Measurements from ENCODE around the gene BCL6. TPM values are rescaled to one million over a fixed set of nuclear protein-coding genes. Genes with fewer than 3 reads are reported as not detected.

Gene BCL6
- total RNA-seq, 1 donor from 2014 or later: 24.1 TPM

DNA sequence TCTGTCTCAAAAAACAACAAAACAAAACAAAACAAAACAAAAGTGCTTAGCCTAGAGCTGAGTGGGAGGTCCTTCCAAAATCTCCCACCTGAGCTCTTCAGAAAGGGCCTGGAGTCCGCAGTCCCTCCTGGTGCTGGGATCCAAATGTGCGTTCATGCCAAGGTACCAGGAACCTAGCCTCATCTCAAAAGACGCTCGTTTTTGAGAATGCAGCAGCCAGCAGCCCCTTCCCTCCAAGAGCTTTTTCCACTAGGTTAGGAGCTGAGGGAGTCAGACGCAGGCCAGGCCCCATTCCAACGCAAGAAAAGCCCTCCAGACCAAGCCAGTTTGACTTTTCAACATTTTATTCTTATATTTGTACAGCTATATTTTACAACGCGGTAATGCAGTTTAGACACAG is 24.2 kb downstream of the BCL6 start:
- intact Hi-C loops (cut with micrococcal nuclease): no loop called here

DNA sequence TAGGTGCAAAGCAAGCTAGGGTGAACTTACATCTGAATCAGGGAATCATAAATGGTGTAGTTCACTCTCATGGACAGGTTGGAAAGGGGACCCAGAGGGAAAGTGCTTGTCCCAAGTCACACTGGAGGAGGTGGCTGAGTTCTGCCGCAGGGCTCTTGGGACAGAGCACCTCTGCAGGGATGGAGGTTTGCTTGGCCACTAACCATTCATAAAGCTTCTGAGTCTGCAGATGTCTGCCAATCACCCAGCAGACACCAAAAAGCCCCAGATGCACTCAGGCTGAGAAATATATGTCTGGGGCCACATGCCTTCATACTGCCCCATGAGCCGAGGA is 25.0 kb downstream of the BCL6 start:
- intact Hi-C loops (cut with micrococcal nuclease): no loop called here

DNA sequence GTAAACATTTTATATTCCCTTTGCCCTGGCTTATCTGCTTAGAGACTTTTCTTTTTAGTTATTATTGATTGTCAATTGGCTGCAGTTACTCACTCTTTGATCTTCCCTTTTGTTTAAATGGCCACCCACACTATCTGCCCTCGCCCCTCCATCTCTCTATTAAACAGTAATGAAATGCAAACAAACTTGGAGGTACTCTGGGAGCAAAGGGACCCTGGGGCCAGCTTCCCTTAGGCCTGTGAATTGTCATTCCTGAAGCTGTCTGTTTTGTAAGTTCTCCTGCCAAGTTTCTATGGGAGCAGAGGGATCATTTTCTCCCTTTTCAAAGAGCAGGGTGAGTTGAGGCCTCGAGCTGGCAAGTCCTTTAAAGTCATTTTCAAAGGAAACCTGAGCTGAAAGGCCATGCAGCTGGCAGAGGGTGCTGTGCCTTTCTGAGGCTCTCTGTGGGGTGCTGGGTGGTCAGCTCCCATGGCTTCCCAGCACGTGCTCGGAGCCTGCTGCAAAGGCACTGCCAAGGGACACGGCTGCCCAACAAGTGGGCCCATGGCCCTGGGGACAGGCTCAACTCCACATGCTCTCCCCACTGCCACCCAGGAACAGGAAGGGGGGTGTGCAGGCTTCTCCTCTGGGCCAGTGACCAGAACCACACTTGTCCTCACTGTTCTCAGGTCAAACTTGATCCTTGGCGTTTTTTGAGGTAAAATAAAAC is 25.5 kb downstream of the BCL6 start:
- intact Hi-C loops (cut with micrococcal nuclease): loop anchor here (10.0 kb wide), 1 partner anchor 605 kb away; no protein-coding TSS in a partner anchor

DNA sequence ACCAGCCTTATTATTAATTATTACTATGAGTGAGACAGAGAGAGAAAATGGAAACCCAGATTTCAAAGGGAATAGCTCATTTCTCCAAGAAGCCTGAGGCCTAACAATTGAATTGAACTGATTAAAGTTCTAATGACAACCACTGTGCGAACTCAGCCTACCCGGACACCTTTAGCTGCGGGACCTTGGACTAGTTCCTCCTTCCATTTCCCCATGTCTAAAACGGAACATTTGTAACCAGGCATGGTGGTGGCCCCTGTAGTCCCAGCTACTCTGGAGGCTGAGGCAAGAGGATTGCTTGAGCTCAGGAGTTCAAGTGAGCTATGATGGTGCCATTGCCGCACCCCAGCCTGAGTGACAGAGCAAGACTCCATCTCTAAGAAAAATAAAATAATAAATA is 26.5 kb downstream of the BCL6 start:
- intact Hi-C loops (cut with micrococcal nuclease): loop anchor here (10.0 kb wide), 1 partner anchor 604 kb away; no protein-coding TSS in a partner anchor

DNA sequence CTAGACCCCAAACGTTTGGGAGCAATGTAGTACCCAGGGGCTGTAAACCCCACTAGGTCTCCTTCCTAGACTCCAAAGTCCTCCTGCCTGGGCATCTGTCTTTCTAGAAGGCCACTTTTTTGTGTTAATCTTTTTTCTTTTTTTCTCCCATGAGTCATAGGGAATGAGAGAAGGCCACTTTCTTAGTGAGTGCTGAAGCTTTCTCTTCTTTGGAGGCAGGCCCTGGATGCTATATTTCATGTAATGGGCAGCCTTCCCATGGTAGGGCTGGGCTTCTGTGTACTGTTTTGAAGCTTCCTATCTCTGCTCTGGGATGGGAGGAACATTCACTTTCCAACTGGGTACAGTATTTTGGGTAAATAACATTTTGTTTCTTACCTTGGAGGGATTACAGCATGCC is 27.7 kb downstream of the BCL6 start:
- intact Hi-C loops (cut with micrococcal nuclease): loop anchor here (10.0 kb wide), 1 partner anchor 603 kb away; no protein-coding TSS in a partner anchor

DNA sequence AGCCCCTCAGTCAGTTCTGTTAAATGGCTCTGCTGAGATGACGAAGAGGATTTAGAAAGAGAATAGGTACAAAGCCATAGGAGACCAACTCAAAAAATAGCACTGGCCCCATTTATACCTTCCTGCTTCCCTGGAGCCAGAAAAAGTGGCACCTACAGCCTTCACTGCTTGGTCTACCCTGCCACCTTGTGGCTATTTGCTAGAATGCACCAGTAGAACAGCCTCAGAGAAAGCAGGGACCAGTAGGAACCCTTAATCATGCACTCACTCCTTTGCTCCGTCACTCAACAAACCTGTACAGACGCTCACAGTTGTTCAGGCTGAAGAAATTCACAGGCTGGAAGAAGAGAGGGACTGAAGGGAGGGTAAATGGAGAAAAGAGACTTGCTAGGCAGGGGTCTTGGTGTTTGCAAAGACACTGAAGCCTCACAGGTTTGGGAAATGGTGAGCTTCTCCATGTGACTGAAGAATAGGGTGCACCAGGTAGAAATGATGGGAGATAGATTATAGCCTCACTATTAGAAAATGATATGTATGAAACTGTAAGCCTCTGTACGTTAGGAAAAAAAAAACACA is 30.8 kb downstream of the BCL6 start:
- intact Hi-C loops (cut with micrococcal nuclease): loop anchor here (1.0 to 10.0 kb wide), 8 partner anchors 24 to 600 kb away; partner anchors contain the start of gene RTP4

DNA sequence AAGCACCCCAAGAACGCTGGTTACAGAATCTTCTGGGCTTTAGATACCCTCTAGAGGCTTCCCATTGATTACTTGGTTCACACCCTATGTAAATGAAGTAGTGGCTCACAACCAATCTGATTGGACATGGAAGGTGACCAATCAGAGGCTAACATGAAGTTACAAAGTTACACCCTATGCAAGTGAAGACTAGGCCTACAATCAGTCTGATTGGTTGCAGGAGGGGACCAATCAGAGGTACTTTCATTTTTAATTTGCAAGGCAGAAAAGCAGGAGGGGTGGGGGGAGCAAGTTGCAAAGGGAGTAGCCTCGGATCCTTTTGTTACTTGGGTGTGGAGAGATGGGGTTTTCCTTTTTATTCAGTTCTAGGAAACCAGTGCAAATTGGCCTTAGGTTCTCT is 31.8 kb downstream of the BCL6 start:
- intact Hi-C loops (cut with micrococcal nuclease): loop anchor here (10.0 kb wide), 1 partner anchor 599 kb away; no protein-coding TSS in a partner anchor

DNA sequence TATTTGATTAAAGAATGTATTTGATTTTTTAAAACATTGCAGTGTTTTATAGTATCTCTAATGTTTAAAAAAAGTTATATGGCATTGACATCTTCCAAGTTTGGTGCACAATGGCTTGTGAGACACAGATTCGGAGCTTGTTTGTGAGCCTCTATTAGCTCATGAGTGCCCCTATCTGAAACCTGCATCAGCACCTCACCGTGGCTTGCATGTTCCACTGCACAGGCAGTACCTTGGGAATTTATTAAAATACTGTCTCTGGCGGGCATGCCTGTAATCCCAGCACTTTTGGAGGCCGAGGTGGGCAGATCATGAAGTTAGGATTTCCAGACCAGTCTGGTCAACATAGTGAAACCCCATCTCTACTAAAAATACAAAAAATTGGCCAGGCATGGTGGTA is 36.1 kb downstream of the BCL6 start:
- intact Hi-C loops (cut with micrococcal nuclease): no loop called here

DNA sequence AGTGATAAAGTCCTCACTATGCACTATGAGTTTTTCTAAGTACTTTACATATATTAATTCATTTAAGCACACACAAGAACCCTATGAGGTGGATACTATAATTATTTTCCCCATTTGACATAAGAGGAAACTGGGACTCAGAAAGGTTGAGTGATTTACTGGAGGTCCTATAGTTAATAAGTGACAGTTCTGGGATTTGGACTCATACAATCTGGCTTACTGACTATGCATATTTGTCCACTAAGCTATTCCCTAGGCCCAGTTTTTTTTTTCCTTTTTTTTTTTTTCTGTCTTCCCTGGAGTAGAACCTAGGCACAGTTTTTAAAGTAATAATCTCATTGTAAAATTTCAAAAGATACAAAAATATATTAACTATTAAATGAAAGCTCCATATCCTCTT is 36.6 kb downstream of the BCL6 start:
- intact Hi-C loops (cut with micrococcal nuclease): no loop called here

DNA sequence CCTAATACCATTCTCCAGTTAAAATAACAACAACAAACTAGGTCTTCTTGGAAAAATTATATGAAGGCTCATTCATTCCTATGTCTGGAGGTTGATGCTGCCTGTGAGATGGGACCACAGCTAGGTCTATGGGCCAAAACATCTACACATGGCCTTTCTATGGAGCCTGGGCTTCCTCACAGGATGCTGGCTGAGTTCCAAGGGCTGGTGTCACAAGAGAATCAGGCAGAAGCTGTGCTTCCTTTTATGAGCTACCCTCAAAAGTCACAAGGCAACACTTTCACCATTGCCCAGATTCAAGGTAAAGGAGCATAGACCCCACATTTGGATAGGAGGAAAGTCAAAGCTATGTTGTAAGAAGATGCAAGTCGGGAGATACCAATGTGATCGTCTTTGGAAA is 38.3 kb downstream of the BCL6 start:
- intact Hi-C loops (cut with micrococcal nuclease): no loop called here

DNA sequence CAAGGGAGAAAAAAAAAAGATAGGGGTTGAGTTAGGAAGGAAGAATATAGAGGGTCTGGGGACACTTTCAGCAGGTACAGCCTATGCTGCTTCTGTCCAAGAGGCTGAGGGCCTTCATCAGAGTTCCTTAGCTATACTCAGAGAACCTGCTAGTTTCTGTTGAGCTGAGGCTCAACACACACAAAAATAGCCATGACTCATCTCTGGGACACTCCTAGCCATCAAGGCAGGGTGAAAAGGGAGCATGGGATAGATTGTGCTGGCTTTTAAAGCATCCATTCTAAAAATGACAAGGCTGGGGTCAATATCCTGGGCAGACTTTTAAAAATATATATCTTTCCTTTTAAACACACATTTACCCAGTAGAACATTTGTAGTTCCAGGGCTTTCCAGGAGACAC is 40.1 kb downstream of the BCL6 start:
- intact Hi-C loops (cut with micrococcal nuclease): no loop called here

DNA sequence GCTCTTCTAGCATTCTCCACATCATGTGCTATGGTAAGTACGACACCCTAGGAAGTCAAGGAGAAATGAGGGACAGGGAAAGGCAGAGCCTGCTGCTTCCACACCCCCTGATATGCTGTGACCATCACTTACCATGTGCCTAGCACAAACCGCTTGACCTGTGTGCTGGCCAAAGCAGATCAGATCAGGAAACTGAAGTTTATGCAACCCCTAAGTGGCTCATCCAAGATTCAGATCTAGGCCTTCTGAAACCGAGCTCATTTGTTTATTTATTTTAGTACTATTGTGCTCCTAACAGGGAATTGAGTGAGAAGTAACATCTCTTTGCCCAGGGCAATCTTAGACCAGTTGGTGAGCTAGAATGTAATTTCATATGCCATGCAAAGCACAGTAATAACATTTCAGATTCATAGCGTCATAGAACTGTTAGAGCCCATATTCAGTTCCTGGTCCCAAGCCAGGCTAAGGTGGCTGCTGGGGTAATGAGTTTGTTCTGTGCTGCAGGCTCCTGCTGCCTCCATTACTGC is 42.7 kb downstream of the BCL6 start, which contains the start of gene RTP2:
Gene RTP2, minus strand, starts transcription at position 51 of the 527 bp plus-strand sequence. CDS start 429 bp downstream, outside the sequence.
- intact Hi-C loops (cut with micrococcal nuclease): no loop called here

DNA sequence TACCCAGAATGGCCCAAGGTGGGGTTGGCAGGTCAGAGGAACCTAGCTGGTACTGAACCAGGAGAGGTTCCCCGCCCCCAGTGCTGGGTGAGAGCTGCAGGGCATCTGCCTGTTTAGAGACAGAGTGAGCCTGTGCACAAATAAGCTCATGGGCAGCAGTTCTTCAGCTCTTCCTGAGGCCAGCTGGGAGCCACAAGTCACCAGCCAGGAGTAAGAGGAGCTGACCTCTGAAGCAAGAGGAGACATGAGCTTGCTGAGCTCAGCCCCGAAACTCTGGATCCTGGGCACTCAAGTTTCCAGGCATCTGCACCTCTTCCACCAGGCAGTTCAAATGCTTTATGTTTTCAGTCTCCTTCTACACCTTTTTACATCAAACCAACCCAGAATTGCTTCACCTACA is 45.0 kb downstream of the BCL6 start:
- intact Hi-C loops (cut with micrococcal nuclease): no loop called here

DNA sequence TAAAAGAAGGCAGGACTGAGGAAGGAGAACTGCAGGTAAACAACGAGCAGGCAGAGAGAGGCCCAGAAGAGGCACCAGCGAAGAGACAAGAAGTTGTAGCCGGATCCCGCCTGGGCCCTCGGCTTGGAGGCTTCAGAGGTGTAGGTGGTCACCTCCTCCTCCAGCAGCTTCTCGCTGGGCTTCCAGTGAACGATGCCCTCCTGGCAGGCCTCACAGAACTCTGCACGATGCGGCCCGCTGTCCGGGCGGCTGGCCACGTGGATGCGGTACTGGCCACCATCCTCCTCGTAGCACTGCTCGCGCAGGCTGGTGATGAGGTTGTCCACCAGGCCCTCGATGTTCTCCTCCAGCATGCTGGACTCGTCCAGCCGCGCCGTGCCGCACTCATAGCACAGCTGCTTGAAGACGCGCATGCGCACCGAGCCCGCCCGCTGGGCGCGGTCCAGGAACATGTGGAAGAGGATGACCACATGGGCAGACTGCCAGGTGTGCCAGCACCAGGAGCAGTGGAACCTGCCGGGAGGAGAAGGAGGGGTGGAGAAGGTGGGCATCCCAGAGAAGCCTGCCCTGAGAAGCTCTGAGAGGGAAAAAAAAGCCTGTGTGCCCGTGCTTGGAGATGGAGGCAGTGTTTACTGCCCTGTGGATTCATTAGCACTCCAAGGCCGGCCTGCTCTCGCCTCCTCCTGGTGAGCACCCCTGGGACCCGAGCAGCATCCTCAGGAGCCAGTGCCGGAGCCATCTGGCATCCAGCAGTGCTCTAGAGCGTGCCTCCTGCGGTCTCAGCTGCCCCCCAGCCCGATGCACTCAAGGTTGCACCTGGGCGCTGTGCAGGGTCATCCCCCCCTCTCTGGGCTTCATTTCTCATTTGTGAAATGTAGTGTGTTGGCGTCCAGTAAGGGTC is 46.5 kb downstream of the BCL6 start:
- intact Hi-C loops (cut with micrococcal nuclease): no loop called here

DNA sequence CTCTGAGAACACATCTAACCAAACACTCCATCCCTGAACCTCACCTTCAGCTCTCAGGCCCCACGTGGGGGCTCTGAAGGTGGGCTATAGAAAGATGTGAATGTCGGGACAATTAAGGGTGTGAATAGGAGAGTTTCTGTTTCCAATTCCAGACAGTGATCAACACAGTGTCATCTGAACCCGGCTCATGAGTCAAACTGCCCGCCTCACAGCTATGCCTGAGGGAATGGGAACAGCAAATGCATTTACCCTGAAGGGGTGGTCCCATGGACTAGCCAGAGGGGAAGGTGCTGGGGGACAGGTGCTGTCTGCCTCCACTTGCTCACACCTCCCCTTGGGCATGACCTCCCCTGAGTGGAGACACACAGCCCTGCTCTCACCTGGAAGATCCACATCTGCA is 49.2 kb downstream of the BCL6 start:
- intact Hi-C loops (cut with micrococcal nuclease): no loop called here

DNA sequence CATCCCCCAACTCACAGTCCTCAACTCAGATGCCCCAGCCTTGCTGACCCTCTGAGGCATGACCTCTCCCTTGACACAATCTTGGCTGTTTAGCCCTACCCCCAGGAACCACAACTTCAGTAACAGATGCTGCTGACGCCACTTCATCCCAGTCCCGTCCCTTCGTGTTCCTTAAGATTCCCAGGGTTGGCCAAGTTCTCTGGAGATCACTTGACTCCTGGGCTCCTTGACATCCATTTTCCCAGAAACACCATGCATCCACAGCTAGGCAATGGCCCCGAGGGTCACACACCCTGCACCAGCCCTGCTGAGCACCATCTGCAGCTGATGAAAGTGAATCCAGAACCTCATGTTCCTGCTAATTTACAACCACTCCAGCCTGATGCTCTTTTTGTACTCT is 49.8 kb downstream of the BCL6 start:
- intact Hi-C loops (cut with micrococcal nuclease): no loop called here

DNA sequence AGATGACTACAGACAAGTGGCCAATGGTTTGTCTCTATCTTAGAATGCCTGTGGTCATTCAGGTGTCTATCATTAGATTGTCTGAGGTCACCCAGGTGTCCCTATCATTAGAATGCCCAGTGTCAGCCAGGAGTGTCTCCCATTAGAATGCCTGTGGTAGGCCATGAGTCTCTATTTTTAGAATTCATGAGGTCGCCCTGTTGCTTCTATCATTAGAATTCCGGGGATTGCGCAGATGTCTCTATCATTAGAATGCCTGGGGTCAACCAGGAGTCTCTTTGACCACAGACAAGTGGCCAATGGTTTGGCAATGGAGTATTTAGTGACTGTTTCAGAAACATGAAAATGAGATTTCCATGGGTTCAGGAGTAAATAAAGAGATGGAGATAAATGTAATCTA is 50.5 kb downstream of the BCL6 start:
- intact Hi-C loops (cut with micrococcal nuclease): no loop called here

DNA sequence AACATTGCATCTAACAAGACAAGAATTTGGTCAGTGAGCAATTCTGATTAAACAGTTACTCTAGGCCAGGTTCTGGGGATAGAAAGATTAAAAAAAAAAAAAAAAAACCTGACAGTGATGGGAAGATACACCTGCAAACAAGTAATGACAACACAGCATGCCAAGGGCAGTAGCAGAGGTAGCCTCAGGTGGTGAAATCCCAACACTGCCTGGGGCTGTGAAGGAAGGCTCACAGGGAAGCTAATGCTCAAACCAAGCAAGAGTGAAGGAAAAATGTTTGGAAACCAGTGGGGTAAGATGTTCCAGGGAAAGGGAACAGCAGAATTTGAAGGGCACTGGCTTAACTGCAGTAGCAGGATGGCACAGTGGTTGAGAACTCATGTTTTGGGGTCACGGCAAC is 51.8 kb downstream of the BCL6 start:
- intact Hi-C loops (cut with micrococcal nuclease): no loop called here

DNA sequence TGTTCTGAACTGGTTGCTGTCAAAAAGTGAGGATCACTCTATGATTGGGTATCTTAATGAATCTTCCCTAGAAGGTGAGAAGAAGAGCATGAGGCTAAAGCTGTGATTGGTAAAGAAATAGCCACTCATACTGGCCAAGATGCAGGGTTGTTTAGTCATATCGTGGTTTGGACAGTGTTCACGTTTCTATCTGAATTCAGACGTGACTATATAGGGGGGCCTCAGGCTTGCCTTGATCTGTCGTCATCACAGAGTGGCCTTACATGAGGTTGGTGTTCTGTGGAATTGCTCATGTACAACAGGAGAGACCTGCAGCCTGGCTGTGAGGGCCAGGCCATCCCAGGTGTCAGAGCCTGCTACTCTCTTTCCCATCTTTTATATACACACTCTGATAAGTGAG is 55.3 kb downstream of the BCL6 start:
- intact Hi-C loops (cut with micrococcal nuclease): no loop called here

DNA sequence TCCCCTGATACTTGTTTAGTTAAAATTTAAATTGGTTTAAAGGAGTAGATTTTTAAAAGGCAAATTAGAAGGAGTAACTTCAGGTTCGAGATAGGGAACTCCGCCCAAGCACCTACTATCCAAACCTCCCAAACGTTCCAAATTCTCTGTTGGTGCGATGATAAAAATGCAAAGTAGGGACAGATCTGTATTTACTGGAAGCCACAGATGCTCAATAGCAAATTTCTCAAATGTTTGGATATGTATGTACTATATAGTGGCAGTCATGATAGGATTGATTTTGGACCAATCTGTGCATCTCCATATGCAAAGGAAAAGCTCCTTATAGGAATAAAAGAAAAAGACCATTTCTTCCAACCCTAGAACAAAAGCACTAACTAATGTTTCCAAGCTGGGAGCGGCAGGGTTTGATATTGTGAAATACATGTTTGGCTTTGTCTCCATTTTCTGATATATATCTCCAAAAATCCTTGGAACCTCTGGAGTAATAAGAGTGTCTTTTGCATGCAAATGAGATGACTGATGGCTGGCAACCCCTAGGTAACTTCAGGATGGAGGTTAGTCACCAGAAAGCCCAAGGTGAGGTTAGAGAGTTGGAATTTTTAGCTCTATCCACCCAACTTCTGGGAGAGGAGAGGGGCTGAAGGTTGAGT is 58.5 kb downstream of the BCL6 start:
- intact Hi-C loops (cut with micrococcal nuclease): no loop called here

DNA sequence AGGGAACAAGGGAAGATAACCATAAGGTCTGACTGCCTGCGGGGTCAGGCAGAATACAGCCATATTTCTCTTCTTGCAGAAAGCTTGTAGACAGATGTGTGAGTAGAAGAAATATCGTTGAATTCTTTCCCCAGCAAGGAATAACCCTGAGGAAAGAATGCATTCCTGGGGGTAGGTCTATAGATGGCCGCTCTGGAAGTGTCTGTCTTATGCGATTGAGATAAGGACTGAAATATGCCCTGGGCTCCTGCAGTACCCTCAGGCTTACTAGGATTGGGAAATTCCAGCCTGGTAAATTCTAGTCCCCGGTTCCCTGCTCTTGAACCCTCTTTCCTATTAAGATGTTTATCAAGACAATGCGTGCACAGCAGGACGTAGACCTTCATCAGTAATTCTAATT is 59.3 kb downstream of the BCL6 start:
- intact Hi-C loops (cut with micrococcal nuclease): no loop called here

Measured in T-helper 1 cell treated with Interleukin-12 subunit alpha and Interleukin-12 subunit beta and Interleukin-4 antibody, amounts not matched to agents 30 ng/mL and 1 ng/mL, for 36 hours (primary cell).